ENCODE measurements around the gene FAM110A. TPM values are rescaled to one million over a fixed set of nuclear protein-coding genes. Genes with fewer than 3 reads are reported as not detected.

FAM110A gene
- total RNA-seq, 2 experiments from 2014 or later = 16.2 to 28.2 TPM

GRCh38 chr20:870758-871157, 37.2 kb downstream of the FAM110A start:
- H3K4me2 ChIP-seq (ENCODE audit: low read length) = no peak overlapping the region
- no peaks in the 10 kb centered on the region for H4K20me1 ChIP-seq (ENCODE audit: insufficient read depth, low read length)
- TF ChIP-seq, protein P1, sequence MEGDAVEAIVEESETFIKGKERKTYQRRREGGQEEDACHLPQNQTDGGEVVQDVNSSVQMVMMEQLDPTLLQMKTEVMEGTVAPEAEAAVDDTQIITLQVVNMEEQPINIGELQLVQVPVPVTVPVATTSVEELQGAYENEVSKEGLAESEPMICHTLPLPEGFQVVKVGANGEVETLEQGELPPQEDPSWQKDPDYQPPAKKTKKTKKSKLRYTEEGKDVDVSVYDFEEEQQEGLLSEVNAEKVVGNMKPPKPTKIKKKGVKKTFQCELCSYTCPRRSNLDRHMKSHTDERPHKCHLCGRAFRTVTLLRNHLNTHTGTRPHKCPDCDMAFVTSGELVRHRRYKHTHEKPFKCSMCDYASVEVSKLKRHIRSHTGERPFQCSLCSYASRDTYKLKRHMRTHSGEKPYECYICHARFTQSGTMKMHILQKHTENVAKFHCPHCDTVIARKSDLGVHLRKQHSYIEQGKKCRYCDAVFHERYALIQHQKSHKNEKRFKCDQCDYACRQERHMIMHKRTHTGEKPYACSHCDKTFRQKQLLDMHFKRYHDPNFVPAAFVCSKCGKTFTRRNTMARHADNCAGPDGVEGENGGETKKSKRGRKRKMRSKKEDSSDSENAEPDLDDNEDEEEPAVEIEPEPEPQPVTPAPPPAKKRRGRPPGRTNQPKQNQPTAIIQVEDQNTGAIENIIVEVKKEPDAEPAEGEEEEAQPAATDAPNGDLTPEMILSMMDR (conservative IDR thresholded peaks at IDR 0.05; ENCODE audit: low read length) = no peak
- TF ChIP-seq EZH2phosphoT487 (IDR thresholded peaks at IDR 0.05; ENCODE audit: borderline replicate concordance, low read depth, low read length) = no peak
- no peaks in the 10 kb centered on the region for H3K4me1 ChIP-seq (ENCODE audit: insufficient read depth, low read length, poor library complexity, severe bottlenecking)
- H3K27ac ChIP-seq (ENCODE audit: low read depth, low read length, poor library complexity, severe bottlenecking) = no peak overlapping the region
- H2AFZ ChIP-seq (ENCODE audit: low read length) = no peak overlapping the region
- no peaks in the 10 kb centered on the region for H3K79me2 ChIP-seq (ENCODE audit: insufficient read depth, low read depth, low read length)
- intact Hi-C loops (cut with micrococcal nuclease; ENCODE audit: unreplicated experiment) = no loop called here
- no peak overlapping the region for H3K4me3 ChIP-seq (ENCODE audit: low read depth, low read length, poor library complexity, severe bottlenecking)
- H3K9me2 ChIP-seq (ENCODE audit: insufficient read depth, low read length) = no peaks in the 10 kb centered on the region
- ChIA-PET POLR2A (no interaction called here), CTCF (ENCODE audit: unreplicated experiment) (no interaction called here)
- no peaks in the 10 kb centered on the region for H3K36me3 ChIP-seq (ENCODE audit: insufficient read depth, low read length)
- no TSS peak for BruUV-seq (replicated peaks)
- H3K9me3 ChIP-seq (ENCODE audit: low read length) = no peaks in the 10 kb centered on the region
- DNase-seq (ENCODE audit: low spot score) = no peak

DNA sequence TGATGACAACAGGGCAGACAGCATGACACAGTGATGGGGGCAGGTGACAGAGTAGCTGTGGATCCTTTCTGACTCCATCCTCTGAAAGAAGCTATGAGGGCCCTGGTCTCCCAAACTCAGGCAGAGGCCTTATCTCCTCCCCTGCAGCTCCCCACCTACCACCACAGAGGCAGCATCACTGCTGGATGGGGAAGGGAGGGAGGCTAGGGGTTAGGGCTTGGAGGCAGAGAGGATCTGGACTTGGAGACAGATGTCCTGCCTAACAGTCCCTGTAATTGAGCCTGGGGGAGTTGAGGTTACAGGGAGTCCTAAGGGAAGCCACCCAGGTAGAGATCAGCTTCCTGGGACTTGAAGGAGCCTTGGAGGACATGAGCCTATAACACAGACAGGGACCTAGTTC, 37.9 kb downstream of the FAM110A start:
- TF ChIP-seq EZH2phosphoT487 (IDR thresholded peaks at IDR 0.05; ENCODE audit: borderline replicate concordance, low read depth, low read length) = no peak
- TF ChIP-seq, protein P1 (conservative IDR thresholded peaks at IDR 0.05; ENCODE audit: low read length) = no peak
- no peak for DNase-seq (ENCODE audit: low spot score)
- no peaks in the 10 kb centered on the region for H3K79me2 ChIP-seq (ENCODE audit: insufficient read depth, low read depth, low read length)
- H3K4me3 ChIP-seq (ENCODE audit: low read depth, low read length, poor library complexity, severe bottlenecking) = no peak overlapping the region
- no peaks in the 10 kb centered on the region for H3K9me3 ChIP-seq (ENCODE audit: low read length)
- H3K4me1 ChIP-seq (ENCODE audit: insufficient read depth, low read length, poor library complexity, severe bottlenecking) = no peaks in the 10 kb centered on the region
- H3K4me2 ChIP-seq (ENCODE audit: low read length) = no peak overlapping the region
- CTCF ChIA-PET (ENCODE audit: unreplicated experiment) = no interaction called here
- H3K9me2 ChIP-seq (ENCODE audit: insufficient read depth, low read length) = no peaks in the 10 kb centered on the region
- no peaks in the 10 kb centered on the region for H4K20me1 ChIP-seq (ENCODE audit: insufficient read depth, low read length)
- POLR2A ChIA-PET = no interaction called here
- no peak overlapping the region for H2AFZ ChIP-seq (ENCODE audit: low read length)
- intact Hi-C loops (cut with micrococcal nuclease; ENCODE audit: unreplicated experiment) = no loop called here
- no peak overlapping the region for H3K27ac ChIP-seq (ENCODE audit: low read depth, low read length, poor library complexity, severe bottlenecking)
- no peaks in the 10 kb centered on the region for H3K36me3 ChIP-seq (ENCODE audit: insufficient read depth, low read length)
- no TSS peak for BruUV-seq (replicated peaks)

- Histone ChIP-seq H3K9me2 (ENCODE audit: insufficient read depth, low read length) (no peaks in the 10 kb centered on the region), H3K36me3 (ENCODE audit: insufficient read depth, low read length) (no peaks in the 10 kb centered on the region), H3K4me2 (ENCODE audit: low read length) (no peak overlapping the region), H4K20me1 (ENCODE audit: insufficient read depth, low read length) (no peaks in the 10 kb centered on the region), H3K9me3 (ENCODE audit: low read length) (no peaks in the 10 kb centered on the region), H3K4me1 (ENCODE audit: insufficient read depth, low read length, poor library complexity, severe bottlenecking) (no peaks in the 10 kb centered on the region), H2AFZ (ENCODE audit: low read length) (no peak overlapping the region), H3K27ac (ENCODE audit: low read depth, low read length, poor library complexity, severe bottlenecking) (no peak overlapping the region), H3K79me2 (ENCODE audit: insufficient read depth, low read depth, low read length) (no peaks in the 10 kb centered on the region), H3K4me3 (ENCODE audit: low read depth, low read length, poor library complexity, severe bottlenecking) (no peak overlapping the region)
- BruUV-seq (replicated peaks) = no TSS peak
- ChIA-PET POLR2A (no interaction called here), CTCF (ENCODE audit: unreplicated experiment) (no interaction called here)
- intact Hi-C loops (cut with micrococcal nuclease; ENCODE audit: unreplicated experiment) = no loop called here
- no peak for TF ChIP-seq EZH2phosphoT487 (IDR thresholded peaks at IDR 0.05; ENCODE audit: borderline replicate concordance, low read depth, low read length)
- TF ChIP-seq, protein P1 (conservative IDR thresholded peaks at IDR 0.05; ENCODE audit: low read length) = no peak
- no peak for DNase-seq (ENCODE audit: low spot score)
These were observed 38.4 kb downstream of the FAM110A start for GRCh38 chr20:871948-872347.
